IMR-90 (cell line): ENCODE measurements around the gene RTN3. TPM values are rescaled to one million over a fixed set of nuclear protein-coding genes. Genes with fewer than 3 reads are reported as not detected.
A peak's percentile ranks its signal among the peaks of the same experiment; 100 is the strongest.

Experiments used
- ATAC-seq: fragments of 200-7000 bp; cut with Tn5 transposase; 2 replicates; pipeline ENCODE4 v1.9.1; 2020; ENCODE audit warnings: low read depth, mild to moderate bottlenecking, moderate library complexity
- BruUV-seq: library from RNA; stranded (reverse); fragments of 400-500 nt; replicated peaks from 2 replicates; lab custom pipeline; 2021; lab: Mats Ljungman, UMichigan
- CTCF ChIA-PET: fragments of 300-600 bp; formaldehyde crosslinking; extraction: SDS; loops from one replicate; lab custom pipeline; 2021; ENCODE audit warnings: antibody characterized with exemption; lab: Yijun Ruan, JAX
- POLR2A ChIA-PET: fragments of 300-600 bp; sonication (Branson Sonifier 250); formaldehyde crosslinking; loops from one replicate; lab custom pipeline; 2022; ENCODE audit warnings: antibody characterized with exemption; ENCODE audit not compliant: unreplicated experiment; lab: Charles Lee
- DNase-seq: peaks from one replicate; pipeline ENCODE4 v3.0.0; 2013
- H2AFZ ChIP-seq: replicated peaks from 2 replicates; pipeline ENCODE3; 2013; ENCODE audit warnings: low read length, mild to moderate bottlenecking; ENCODE audit not compliant: poor library complexity
- H2AK5ac ChIP-seq: 2 replicates; pipeline ENCODE4 v1.6.1; 2013; ENCODE audit warnings: low read depth, low read length, inconsistent platforms
- H2AK9ac ChIP-seq: replicated peaks from 2 replicates; pipeline ENCODE3; 2013; ENCODE audit warnings: mild to moderate bottlenecking, low read depth, low read length, moderate library complexity; ENCODE audit not compliant: poor library complexity
- H2BK120ac ChIP-seq: 2 replicates; pipeline ENCODE4 v1.6.1; 2013; ENCODE audit warnings: low read depth, low read length, inconsistent platforms
- H2BK15ac ChIP-seq: 3 replicates; pipeline ENCODE4 v1.6.1; 2013; ENCODE audit warnings: low read depth, low read length, inconsistent platforms
- H2BK20ac ChIP-seq: 2 replicates; pipeline ENCODE4 v1.6.1; 2013; ENCODE audit warnings: low read depth, mild to moderate bottlenecking, inconsistent platforms, low read length, moderate library complexity
- H2BK5ac ChIP-seq: 2 replicates; pipeline ENCODE4 v1.6.1; 2013; ENCODE audit warnings: mild to moderate bottlenecking, low read depth, low read length, inconsistent platforms; ENCODE audit not compliant: poor library complexity, severe bottlenecking
- H3K14ac ChIP-seq: replicated peaks from 2 replicates; pipeline ENCODE4 v1.6.1; 2013; ENCODE audit warnings: low read depth, low read length, inconsistent platforms
- H3K18ac ChIP-seq: 2 replicates; pipeline ENCODE4 v1.6.1; 2013; ENCODE audit warnings: low read depth, low read length, control low read depth
- H3K23ac ChIP-seq: 2 replicates; pipeline ENCODE4 v1.6.1; 2013; ENCODE audit warnings: low read depth, low read length, inconsistent platforms
- H3K27ac ChIP-seq: 2 replicates; pipeline ENCODE4 v1.5.1; 2013; ENCODE audit warnings: mild to moderate bottlenecking, control low read depth, low read length; ENCODE audit not compliant: insufficient read depth
- H3K27me3 ChIP-seq: 2 replicates; pipeline ENCODE4 v1.6.1; 2013; ENCODE audit warnings: low read length; ENCODE audit not compliant: control insufficient read depth, insufficient read depth
- H3K36me3 ChIP-seq: 2 replicates; pipeline ENCODE4 v1.6.1; 2013; ENCODE audit warnings: low read length, mixed read lengths; ENCODE audit not compliant: control insufficient read depth, insufficient read depth
- H3K4ac ChIP-seq: 2 replicates; pipeline ENCODE4 v1.6.1; 2013; ENCODE audit warnings: low read depth, low read length, inconsistent platforms
- H3K4me1 ChIP-seq: 2 replicates; pipeline ENCODE4 v1.6.1; 2013; ENCODE audit warnings: low read length, mixed read lengths; ENCODE audit not compliant: control insufficient read depth, insufficient read depth
- H3K4me2 ChIP-seq: 2 replicates; pipeline ENCODE4 v1.6.1; 2013; ENCODE audit warnings: low read depth, mild to moderate bottlenecking, control low read depth, low read length, moderate library complexity
- H3K4me3 ChIP-seq: 2 replicates; pipeline ENCODE4 v1.5.1; 2013; ENCODE audit warnings: low read depth, mild to moderate bottlenecking, control low read depth, low read length, moderate library complexity; ENCODE audit not compliant: insufficient read depth
- H3K56ac ChIP-seq: 2 replicates; pipeline ENCODE4 v1.6.1; 2013; ENCODE audit warnings: low read length, inconsistent platforms; ENCODE audit not compliant: insufficient read depth; ENCODE audit errors: extremely low read depth
- H3K79me1 ChIP-seq, 2 experiments: 2 replicates each; pipeline ENCODE4 v1.6.1; 2013; ENCODE audit warnings: low read length in 2 of 2, inconsistent platforms in 1 of 2, low read depth in 1 of 2
- H3K9ac ChIP-seq: 2 replicates; pipeline ENCODE4 v1.6.1; 2013; ENCODE audit warnings: low read depth, low read length, control low read depth
- H3K9me1 ChIP-seq: 2 replicates; pipeline ENCODE4 v1.6.1; 2013; ENCODE audit warnings: low read length, inconsistent platforms; ENCODE audit not compliant: insufficient read depth
- H3K9me3 ChIP-seq: 2 replicates; pipeline ENCODE4 v1.6.1; 2013; ENCODE audit warnings: low read length; ENCODE audit not compliant: control insufficient read depth, insufficient read depth
- H4K20me1 ChIP-seq: 2 replicates; pipeline ENCODE4 v1.6.1; 2013; ENCODE audit warnings: low read length, inconsistent platforms; ENCODE audit not compliant: insufficient read depth
- H4K5ac ChIP-seq: 2 replicates; pipeline ENCODE4 v1.6.1; 2013; ENCODE audit warnings: mild to moderate bottlenecking, low read depth, low read length, control low read depth
- H4K8ac ChIP-seq, 2 experiments: 2 replicates each; pipeline ENCODE4 v1.6.1; 2013; ENCODE audit warnings: low read depth in 2 of 2, low read length in 2 of 2, control low read depth in 1 of 2, inconsistent platforms in 1 of 2
- H4K91ac ChIP-seq: 2 replicates; pipeline ENCODE4 v1.6.1; 2013; ENCODE audit warnings: low read depth, low read length, inconsistent platforms; ENCODE audit not compliant: insufficient read depth
- BHLHE40 ChIP-seq: fragments of 150-350 bp; IDR thresholded peaks from 2 replicates; pipeline ENCODE4 v1.6.1; 2016; ENCODE audit warnings: mild to moderate bottlenecking, low read depth, low read length
- CEBPB ChIP-seq: IDR thresholded peaks from 2 replicates; pipeline ENCODE4 v1.6.1; 2012; ENCODE audit warnings: low read depth, low read length, improper control_type of control experiment
- CHD1 ChIP-seq: IDR thresholded peaks from 2 replicates; pipeline ENCODE4 v1.6.1; 2012; ENCODE audit warnings: low read depth, low read length, improper control_type of control experiment
- FOS ChIP-seq: fragments of 150-350 bp; IDR thresholded peaks from 2 replicates; pipeline ENCODE4 v1.6.1; 2016; ENCODE audit warnings: low read depth, low read length
- MAFK ChIP-seq: IDR thresholded peaks from 2 replicates; pipeline ENCODE4 v1.6.1; 2012; ENCODE audit warnings: low read depth, low read length, improper control_type of control experiment
- MXI1 ChIP-seq: IDR thresholded peaks from 2 replicates; pipeline ENCODE4 v1.6.1; 2012; ENCODE audit warnings: low read depth, mild to moderate bottlenecking, low read length, moderate library complexity, borderline replicate concordance
- POLR2A ChIP-seq: IDR thresholded peaks from 2 replicates; pipeline ENCODE4 v1.6.1; 2012; ENCODE audit warnings: mild to moderate bottlenecking, low read depth, low read length
- RAD21 ChIP-seq: IDR thresholded peaks from 2 replicates; pipeline ENCODE4 v1.6.1; 2012; ENCODE audit warnings: low read length, improper control_type of control experiment
- RCOR1 ChIP-seq: IDR thresholded peaks from 2 replicates; pipeline ENCODE4 v1.6.1; 2012; ENCODE audit warnings: mild to moderate bottlenecking, low read length, improper control_type of control experiment; ENCODE audit not compliant: insufficient replicate concordance
- SMC3 ChIP-seq: fragments of 150-350 bp; IDR thresholded peaks from 2 replicates; pipeline ENCODE4 v1.6.1; 2016; ENCODE audit warnings: low read depth, mild to moderate bottlenecking, antibody characterized with exemption, low read length, moderate library complexity
- WGBS, 2 experiments: methylation state at CpG; one replicate each; pipeline versions ENCODE4 v1.1.5 to v1.1.7; 2013; ENCODE audit warnings: missing lambda C conversion rate in 2 of 2; ENCODE audit not compliant: insufficient read length in 1 of 2; ENCODE audit errors: extremely low coverage in 2 of 2; 5-methylcytosine and 5-hydroxymethylcytosine counted together
- dilution Hi-C: fragments of 300-500 bp; cut with HindIII; formaldehyde crosslinking; loops from one replicate; pipeline ENCODE4 v1.14.3; 2018; ENCODE audit warnings: low sequenced_read_pairs; ENCODE audit not compliant: unreplicated experiment
- in situ Hi-C: fragments of 300-500 bp; cut with MboI; formaldehyde crosslinking; loops from 3 replicates; pipeline ENCODE4 v1.14.3; 2019; ENCODE audit warnings: low sequenced_read_pairs, inconsistent platforms, mixed read lengths
- intact Hi-C: fragments of 100-400 bp; cut with micrococcal nuclease; formaldehyde crosslinking; loops from 2 replicates; pipeline ENCODE4 v1.10.0; 2022
- polyA plus RNA-seq, 3 experiments: library from polyadenylated mRNA; depleted of rRNA; stranded (reverse); fragments of >200 nt; gene quantifications; 2 replicates each; pipeline ENCODE4 v1.2.3, GENCODE V29; 2012; ENCODE audit warnings: low replicate concordance in 1 of 3
- total RNA-seq: library from RNA; depleted of rRNA; stranded (reverse); fragments of >200 nt; gene quantifications from 2 replicates; pipeline ENCODE4 v1.2.3, GENCODE V29; 2012
- TF ChIP-seq, protein P1 (sequence below): conservative IDR thresholded peaks from 2 replicates; pipeline ENCODE4 v1.5.1; 2012; ENCODE audit warnings: mild to moderate bottlenecking, low read depth, low read length, improper control_type of control experiment
- TF ChIP-seq, protein P2 (sequence below): fragments of 150-350 bp; IDR thresholded peaks from 2 replicates; pipeline ENCODE4 v1.6.1; 2017; ENCODE audit warnings: mild to moderate bottlenecking, antibody characterized with exemption, low read length, low read depth
- TF ChIP-seq, protein P3 (sequence below): fragments of 150-350 bp; IDR thresholded peaks from 2 replicates; pipeline ENCODE4 v1.6.1; 2016; ENCODE audit warnings: low read depth, mild to moderate bottlenecking, low read length, moderate library complexity, borderline replicate concordance

RTN3 gene
- total and polyA plus RNA-seq, 2 of the 4 experiments (the other 2 are of a cell fraction): 31.2 to 64.6 TPM

DNA sequence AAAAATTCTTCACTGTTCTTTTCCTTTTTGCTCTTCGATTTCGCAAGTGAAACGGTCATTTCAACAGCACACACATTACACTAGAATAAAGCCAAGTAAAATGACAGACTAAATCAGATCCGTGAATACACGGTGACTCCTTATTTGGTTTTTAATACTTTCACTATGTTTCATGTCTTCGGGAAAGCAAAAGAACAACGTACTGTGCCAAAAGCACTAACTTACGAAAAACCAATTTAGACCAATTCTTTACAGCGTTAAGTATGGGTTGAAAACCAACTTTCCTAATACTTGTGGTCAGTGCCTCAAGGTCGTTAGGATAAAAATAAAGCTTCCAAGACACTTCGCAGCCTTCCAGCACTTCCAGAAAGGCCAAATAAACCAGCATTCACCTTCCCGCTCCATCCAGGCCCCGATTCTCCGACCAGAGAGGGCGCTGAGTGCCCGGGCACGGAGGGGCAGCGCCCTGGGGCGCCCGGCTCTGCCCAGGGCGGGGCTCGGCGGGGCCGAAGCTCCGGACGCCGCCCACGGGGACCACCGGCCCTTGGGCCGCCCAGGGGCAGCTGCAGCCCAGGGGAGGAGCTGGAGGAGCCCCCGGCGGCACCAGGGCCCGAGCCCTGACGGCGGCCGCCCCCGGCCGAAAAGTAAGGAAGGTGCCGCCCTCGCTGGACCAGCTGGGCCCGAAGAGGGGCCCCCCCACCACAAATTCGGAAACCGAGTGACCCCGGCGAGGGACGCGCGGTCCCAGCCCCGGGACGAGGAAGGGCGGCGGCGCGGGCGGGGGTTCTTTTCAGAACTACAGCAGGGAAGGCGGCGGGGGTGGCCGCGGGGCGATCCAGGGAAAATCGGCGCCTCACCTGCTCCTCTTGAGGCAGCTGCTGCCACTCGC, 10.6 kb upstream of the RTN3 start:
- Histone ChIP-seq H2AFZ (peak overlapping the region; percentile 94), H3K79me1 (peaks cover 5 to 23% of the 10 kb centered on the region in 2 experiments; a peak in 3 of 4 replicates), H2BK20ac (no peak overlapping the region), H3K27ac (peak overlapping the region; percentile 82), H2AK9ac (peak overlapping the region; percentile 97), H3K27me3 (no peaks in the 10 kb centered on the region), H3K4me3 (peak overlapping the region; percentile 75), H3K4ac (peak overlapping the region; percentile 89), H2BK15ac (peak overlapping the region; percentile 17; the same call in 1 of the 3 replicates), H4K91ac (peak overlapping the region; percentile 82), H3K9me3 (no peaks in the 10 kb centered on the region), H3K9ac (peak overlapping the region; percentile 93), H4K20me1 (peaks cover 19% of the 10 kb centered on the region), H2BK5ac (peak overlapping the region; percentile 54), H3K18ac (peak overlapping the region; percentile 83), H3K23ac (peak overlapping the region; percentile 60), H3K14ac (peak overlapping the region; percentile 89), H3K4me1 (peaks cover 17% of the 10 kb centered on the region), H3K9me1 (peaks cover 7% of the 10 kb centered on the region), H2BK120ac (peak overlapping the region; percentile 48), H2AK5ac (peak overlapping the region; percentile 52; the same call in 1 of the 2 replicates), H3K56ac (peak overlapping the region; percentile 77), H3K36me3 (no peaks in the 10 kb centered on the region), H3K4me2 (peak overlapping the region; percentile 89), H4K8ac (peak overlapping the region; percentile 65 to 73), H4K5ac (peak overlapping the region; percentile 51)
- in situ Hi-C loops: loop anchor here (25.0 kb wide), 1 partner anchor 783 kb away; the partner anchor contains the start of gene SLC3A2
- ATAC-seq (peak; percentile 38), DNase-seq (peak; percentile 45)
- intact Hi-C loops: no loop called here
- BruUV-seq: no TSS peak
- TF ChIP-seq RAD21 (peak; percentile 33), BHLHE40 (no peak), RCOR1 (no peak), POLR2A (no peak), FOS (no peak), CHD1 (no peak), SMC3 (no peak), CEBPB (peak; percentile 83), MXI1 (no peak), MAFK (no peak)
- TF ChIP-seq, protein P1, sequence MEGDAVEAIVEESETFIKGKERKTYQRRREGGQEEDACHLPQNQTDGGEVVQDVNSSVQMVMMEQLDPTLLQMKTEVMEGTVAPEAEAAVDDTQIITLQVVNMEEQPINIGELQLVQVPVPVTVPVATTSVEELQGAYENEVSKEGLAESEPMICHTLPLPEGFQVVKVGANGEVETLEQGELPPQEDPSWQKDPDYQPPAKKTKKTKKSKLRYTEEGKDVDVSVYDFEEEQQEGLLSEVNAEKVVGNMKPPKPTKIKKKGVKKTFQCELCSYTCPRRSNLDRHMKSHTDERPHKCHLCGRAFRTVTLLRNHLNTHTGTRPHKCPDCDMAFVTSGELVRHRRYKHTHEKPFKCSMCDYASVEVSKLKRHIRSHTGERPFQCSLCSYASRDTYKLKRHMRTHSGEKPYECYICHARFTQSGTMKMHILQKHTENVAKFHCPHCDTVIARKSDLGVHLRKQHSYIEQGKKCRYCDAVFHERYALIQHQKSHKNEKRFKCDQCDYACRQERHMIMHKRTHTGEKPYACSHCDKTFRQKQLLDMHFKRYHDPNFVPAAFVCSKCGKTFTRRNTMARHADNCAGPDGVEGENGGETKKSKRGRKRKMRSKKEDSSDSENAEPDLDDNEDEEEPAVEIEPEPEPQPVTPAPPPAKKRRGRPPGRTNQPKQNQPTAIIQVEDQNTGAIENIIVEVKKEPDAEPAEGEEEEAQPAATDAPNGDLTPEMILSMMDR: peak; percentile 43
- TF ChIP-seq, protein P2, sequence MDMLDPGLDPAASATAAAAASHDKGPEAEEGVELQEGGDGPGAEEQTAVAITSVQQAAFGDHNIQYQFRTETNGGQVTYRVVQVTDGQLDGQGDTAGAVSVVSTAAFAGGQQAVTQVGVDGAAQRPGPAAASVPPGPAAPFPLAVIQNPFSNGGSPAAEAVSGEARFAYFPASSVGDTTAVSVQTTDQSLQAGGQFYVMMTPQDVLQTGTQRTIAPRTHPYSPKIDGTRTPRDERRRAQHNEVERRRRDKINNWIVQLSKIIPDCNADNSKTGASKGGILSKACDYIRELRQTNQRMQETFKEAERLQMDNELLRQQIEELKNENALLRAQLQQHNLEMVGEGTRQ: no peak
- TF ChIP-seq, protein P3, sequence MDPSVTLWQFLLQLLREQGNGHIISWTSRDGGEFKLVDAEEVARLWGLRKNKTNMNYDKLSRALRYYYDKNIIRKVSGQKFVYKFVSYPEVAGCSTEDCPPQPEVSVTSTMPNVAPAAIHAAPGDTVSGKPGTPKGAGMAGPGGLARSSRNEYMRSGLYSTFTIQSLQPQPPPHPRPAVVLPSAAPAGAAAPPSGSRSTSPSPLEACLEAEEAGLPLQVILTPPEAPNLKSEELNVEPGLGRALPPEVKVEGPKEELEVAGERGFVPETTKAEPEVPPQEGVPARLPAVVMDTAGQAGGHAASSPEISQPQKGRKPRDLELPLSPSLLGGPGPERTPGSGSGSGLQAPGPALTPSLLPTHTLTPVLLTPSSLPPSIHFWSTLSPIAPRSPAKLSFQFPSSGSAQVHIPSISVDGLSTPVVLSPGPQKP: no peak
- ChIA-PET CTCF (interaction anchor here (1.1 to 1.3 kb wide), 4 partner anchors 8 to 97 kb away, joined by 3 to 6 read pairs (median 4); partner anchors contain the start of gene ZFTA), POLR2A (interaction anchor here (0.9 kb wide), 1 partner anchor 12 kb away, joined by 3 read pairs; no protein-coding TSS in a partner anchor)
- 0% methylated on average over 10 of the region's 63 CpGs; no CpG with 5 or more reads in 1 of the 2 experiments for WGBS, 2 experiments
- dilution Hi-C loops: no loop called here
